Panc1 (cell line): ENCODE data around the gene KRT83. TPM values are rescaled to one million over a fixed set of nuclear protein-coding genes. Genes with fewer than 3 reads are reported as not detected.

Source experiments
- ATAC-seq: fragments of 200-7000 bp; cut with Tn5 transposase; 2 replicates; pipeline ENCODE4 v1.9.1; 2020; ENCODE audit warnings: mild to moderate bottlenecking, moderate library complexity
- BruUV-seq: library from RNA; stranded (reverse); fragments of 400-500 nt; replicated peaks from 2 replicates; lab custom pipeline; 2021; lab: Mats Ljungman, UMichigan
- CTCF ChIA-PET: fragments of 300-600 bp; sonication (Branson Sonifier 250); formaldehyde crosslinking; loops from one replicate; lab custom pipeline; 2022; ENCODE audit warnings: antibody characterized with exemption; lab: Charles Lee
- POLR2A ChIA-PET: fragments of 300-600 bp; sonication (Branson Sonifier 250); formaldehyde crosslinking; loops from one replicate; lab custom pipeline; 2022; ENCODE audit warnings: antibody characterized with exemption; lab: Charles Lee
- DNase-seq: peaks from one replicate; pipeline ENCODE4 v3.0.0-alpha.2; 2010; ENCODE audit warnings: low read depth, low spot score
- H3K27ac ChIP-seq: 2 replicates; pipeline ENCODE4 v1.5.1; 2011; ENCODE audit warnings: mild to moderate bottlenecking, low read length, inconsistent platforms
- H3K27me3 ChIP-seq: fragments of 200-500 bp; sonication (Bioruptor generic); 2 replicates; pipeline ENCODE4 v1.6.0; 2014; ENCODE audit warnings: low read length, inconsistent platforms; ENCODE audit not compliant: control insufficient read depth, insufficient read depth
- H3K36me3 ChIP-seq: fragments of 200-500 bp; sonication (Bioruptor generic); 2 replicates; pipeline ENCODE4 v1.5.1; 2014; ENCODE audit warnings: inconsistent platforms, mild to moderate bottlenecking, low read length, moderate library complexity; ENCODE audit not compliant: control insufficient read depth, insufficient read depth
- H3K4me1 ChIP-seq: 2 replicates; pipeline ENCODE4 v1.5.1; 2011; ENCODE audit warnings: inconsistent platforms, mild to moderate bottlenecking, low read length, moderate library complexity; ENCODE audit not compliant: control insufficient read depth, insufficient read depth
- H3K4me3 ChIP-seq, 2 experiments: 2 replicates each; pipeline ENCODE4 v1.5.1; 2011 to 2012; ENCODE audit warnings: low read depth in 2 of 2, low read length in 2 of 2, mild to moderate bottlenecking in 2 of 2, inconsistent platforms in 1 of 2, moderate library complexity in 1 of 2
- H3K9me3 ChIP-seq: fragments of 200-500 bp; sonication (Bioruptor generic); 2 replicates; pipeline ENCODE4 v1.5.1; 2014; ENCODE audit warnings: low read depth, mild to moderate bottlenecking, inconsistent platforms, low read length, moderate library complexity; ENCODE audit not compliant: control insufficient read depth, insufficient read depth
- POLR2AphosphoS5 ChIP-seq: IDR thresholded peaks from 2 replicates; pipeline ENCODE4 v1.6.1; 2012; ENCODE audit warnings: mild to moderate bottlenecking, low read depth, low read length, moderate library complexity
- SIN3A ChIP-seq: IDR thresholded peaks from 2 replicates; pipeline ENCODE4 v1.6.1; 2012; ENCODE audit warnings: low read depth, mild to moderate bottlenecking, low read length, moderate library complexity, borderline replicate concordance; ENCODE audit not compliant: insufficient read depth
- TCF7L2 ChIP-seq: IDR thresholded peaks from 2 replicates; pipeline ENCODE4 v1.6.1; 2011; ENCODE audit warnings: mild to moderate bottlenecking, low read depth, low read length, inconsistent platforms
- in situ Hi-C: cut with HindIII; loops from 2 replicates; pipeline ENCODE4 v1.10.0; 2016; ENCODE audit warnings: low sequenced_read_pairs, low pct_unique_long_range_greater_than_20kb
- intact Hi-C: fragments of 100-400 bp; cut with micrococcal nuclease; formaldehyde crosslinking; loops from one replicate; pipeline ENCODE4 v1.10.0; 2022; ENCODE audit not compliant: unreplicated experiment
- total RNA-seq: library from RNA; stranded (reverse); gene quantifications from one replicate; pipeline ENCODE4 v1.2.1, GENCODE V29; 2021; ENCODE audit not compliant: unreplicated experiment
- TF ChIP-seq, protein P1 (sequence below), 2 experiments: IDR thresholded peaks; 2 replicates each; pipeline ENCODE4 v1.6.1; 2011 to 2012; ENCODE audit warnings: low read depth in 2 of 2, control low read depth in 1 of 2, low read length in 1 of 2, mild to moderate bottlenecking in 1 of 2, moderate library complexity in 1 of 2; ENCODE audit not compliant: insufficient read depth in 1 of 2
- TF ChIP-seq, protein P2 (sequence below): fragments of 450-650 bp; IDR thresholded peaks from 2 replicates; pipeline ENCODE4 v1.5.1; 2017; ENCODE audit warnings: mild to moderate bottlenecking

The KRT83 gene
- total RNA-seq, 1 experiment from 2014 or later: 0.28 TPM

DNA sequence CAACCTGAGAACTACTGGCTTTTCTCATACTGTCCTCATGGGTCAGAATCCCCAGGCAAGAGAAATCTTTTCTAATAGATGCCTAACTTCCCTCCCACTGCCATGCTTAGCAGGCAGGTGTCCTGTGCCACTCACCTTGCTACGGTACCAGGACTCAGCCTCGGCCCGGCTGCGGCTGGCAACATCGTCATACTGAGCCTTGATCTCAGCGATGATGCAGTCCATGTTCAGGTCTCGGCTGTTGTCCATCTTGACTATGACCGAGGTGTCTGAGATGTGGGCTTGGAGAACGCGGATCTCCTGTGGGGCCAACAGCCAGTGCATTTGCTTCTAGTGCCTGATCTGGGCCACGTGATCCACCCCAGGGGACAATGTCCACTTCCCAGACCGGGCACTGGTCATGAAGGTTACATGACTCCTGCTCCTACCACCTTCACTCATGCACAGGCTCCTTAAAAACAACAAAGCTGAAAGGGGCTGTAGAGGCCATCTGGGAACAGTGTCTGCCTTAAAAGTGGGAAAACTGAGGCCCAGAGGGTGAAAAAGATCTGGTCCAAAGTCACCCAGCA lies 42.0 kb upstream of the KRT83 start:
- ChIA-PET POLR2A (no interaction called here), CTCF (no interaction called here)
- BruUV-seq: no TSS peak
- no peaks in the 10 kb centered on the region for H3K4me1 ChIP-seq
- H3K4me3 ChIP-seq: no peak overlapping the region
- no peak overlapping the region for H3K27ac ChIP-seq
- in situ Hi-C loops: no loop called here
- TF ChIP-seq, protein P1, sequence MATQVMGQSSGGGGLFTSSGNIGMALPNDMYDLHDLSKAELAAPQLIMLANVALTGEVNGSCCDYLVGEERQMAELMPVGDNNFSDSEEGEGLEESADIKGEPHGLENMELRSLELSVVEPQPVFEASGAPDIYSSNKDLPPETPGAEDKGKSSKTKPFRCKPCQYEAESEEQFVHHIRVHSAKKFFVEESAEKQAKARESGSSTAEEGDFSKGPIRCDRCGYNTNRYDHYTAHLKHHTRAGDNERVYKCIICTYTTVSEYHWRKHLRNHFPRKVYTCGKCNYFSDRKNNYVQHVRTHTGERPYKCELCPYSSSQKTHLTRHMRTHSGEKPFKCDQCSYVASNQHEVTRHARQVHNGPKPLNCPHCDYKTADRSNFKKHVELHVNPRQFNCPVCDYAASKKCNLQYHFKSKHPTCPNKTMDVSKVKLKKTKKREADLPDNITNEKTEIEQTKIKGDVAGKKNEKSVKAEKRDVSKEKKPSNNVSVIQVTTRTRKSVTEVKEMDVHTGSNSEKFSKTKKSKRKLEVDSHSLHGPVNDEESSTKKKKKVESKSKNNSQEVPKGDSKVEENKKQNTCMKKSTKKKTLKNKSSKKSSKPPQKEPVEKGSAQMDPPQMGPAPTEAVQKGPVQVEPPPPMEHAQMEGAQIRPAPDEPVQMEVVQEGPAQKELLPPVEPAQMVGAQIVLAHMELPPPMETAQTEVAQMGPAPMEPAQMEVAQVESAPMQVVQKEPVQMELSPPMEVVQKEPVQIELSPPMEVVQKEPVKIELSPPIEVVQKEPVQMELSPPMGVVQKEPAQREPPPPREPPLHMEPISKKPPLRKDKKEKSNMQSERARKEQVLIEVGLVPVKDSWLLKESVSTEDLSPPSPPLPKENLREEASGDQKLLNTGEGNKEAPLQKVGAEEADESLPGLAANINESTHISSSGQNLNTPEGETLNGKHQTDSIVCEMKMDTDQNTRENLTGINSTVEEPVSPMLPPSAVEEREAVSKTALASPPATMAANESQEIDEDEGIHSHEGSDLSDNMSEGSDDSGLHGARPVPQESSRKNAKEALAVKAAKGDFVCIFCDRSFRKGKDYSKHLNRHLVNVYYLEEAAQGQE (IDR thresholded peaks at IDR 0.05; ENCODE audit: insufficient read depth in 1 of 2, low read depth in 2 of 2, low read length in 1 of 2): no peak
- no peak for TF ChIP-seq TCF7L2
- TF ChIP-seq POLR2AphosphoS5: no peak
- TF ChIP-seq, protein P2, sequence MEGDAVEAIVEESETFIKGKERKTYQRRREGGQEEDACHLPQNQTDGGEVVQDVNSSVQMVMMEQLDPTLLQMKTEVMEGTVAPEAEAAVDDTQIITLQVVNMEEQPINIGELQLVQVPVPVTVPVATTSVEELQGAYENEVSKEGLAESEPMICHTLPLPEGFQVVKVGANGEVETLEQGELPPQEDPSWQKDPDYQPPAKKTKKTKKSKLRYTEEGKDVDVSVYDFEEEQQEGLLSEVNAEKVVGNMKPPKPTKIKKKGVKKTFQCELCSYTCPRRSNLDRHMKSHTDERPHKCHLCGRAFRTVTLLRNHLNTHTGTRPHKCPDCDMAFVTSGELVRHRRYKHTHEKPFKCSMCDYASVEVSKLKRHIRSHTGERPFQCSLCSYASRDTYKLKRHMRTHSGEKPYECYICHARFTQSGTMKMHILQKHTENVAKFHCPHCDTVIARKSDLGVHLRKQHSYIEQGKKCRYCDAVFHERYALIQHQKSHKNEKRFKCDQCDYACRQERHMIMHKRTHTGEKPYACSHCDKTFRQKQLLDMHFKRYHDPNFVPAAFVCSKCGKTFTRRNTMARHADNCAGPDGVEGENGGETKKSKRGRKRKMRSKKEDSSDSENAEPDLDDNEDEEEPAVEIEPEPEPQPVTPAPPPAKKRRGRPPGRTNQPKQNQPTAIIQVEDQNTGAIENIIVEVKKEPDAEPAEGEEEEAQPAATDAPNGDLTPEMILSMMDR: no peak
- TF ChIP-seq SIN3A: no peak
- no peaks in the 10 kb centered on the region for H3K36me3 ChIP-seq
- intact Hi-C loops: no loop called here
- H3K27me3 ChIP-seq: no peaks in the 10 kb centered on the region
- no peaks in the 10 kb centered on the region for H3K9me3 ChIP-seq
- ATAC-seq (no peak), DNase-seq (no peak)

DNA sequence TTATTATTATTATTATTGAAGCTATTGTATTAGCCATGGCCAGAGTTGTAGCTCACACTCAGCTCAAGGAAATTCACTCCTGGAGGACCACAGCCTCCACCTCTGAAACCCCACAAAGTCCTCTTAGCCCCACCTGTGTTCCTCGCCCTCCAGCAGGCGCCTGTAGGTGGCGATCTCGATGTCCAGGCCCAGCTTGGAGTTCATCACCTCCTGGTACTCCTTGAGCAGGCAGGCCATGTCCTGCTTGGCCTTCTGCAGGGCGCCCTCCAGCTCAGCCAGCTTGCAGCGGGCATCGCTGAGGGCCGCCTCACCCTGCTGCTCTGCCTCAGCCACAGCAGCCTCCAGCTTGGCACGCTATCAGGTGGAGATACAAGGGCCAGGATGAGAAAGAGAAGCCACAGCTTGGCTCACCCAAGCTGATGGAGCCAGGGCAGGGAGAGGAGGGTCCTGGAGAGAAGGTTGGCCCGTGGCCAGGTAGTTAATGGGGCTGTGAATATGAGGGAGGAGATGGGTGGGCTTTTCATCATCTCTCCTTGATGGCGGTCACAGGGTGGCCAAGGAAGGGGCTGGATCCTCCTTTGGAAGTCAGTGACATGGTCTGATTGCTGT lies 41.0 kb upstream of the KRT83 start:
- ATAC-seq (no peak), DNase-seq (no peak)
- H3K4me3 ChIP-seq: no peak overlapping the region
- H3K36me3 ChIP-seq: no peaks in the 10 kb centered on the region
- H3K9me3 ChIP-seq: no peaks in the 10 kb centered on the region
- BruUV-seq: no TSS peak
- H3K27ac ChIP-seq: no peak overlapping the region
- ChIA-PET CTCF (no interaction called here), POLR2A (no interaction called here)
- intact Hi-C loops: no loop called here
- in situ Hi-C loops: no loop called here
- no peaks in the 10 kb centered on the region for H3K27me3 ChIP-seq
- H3K4me1 ChIP-seq: no peaks in the 10 kb centered on the region
- TF ChIP-seq POLR2AphosphoS5 (no peak), TCF7L2 (no peak)
- TF ChIP-seq, protein P2: peak; percentile 68; the same call in 1 of the 2 replicates
- TF ChIP-seq, protein P1 (IDR thresholded peaks at IDR 0.05; ENCODE audit: insufficient read depth in 1 of 2, low read depth in 2 of 2, low read length in 1 of 2): no peak
